SK-N-SH treated with all-trans-retinoic acid at 6 μM for 48 hours (cell line): ENCODE results near the gene PRKCB.

ENCODE experiments used
- ATAC-seq: fragments of 200-7000 bp; cut with Tn5 transposase; 3 replicates; pipeline ENCODE4 v1.9.1; 2020; ENCODE audit warnings: mild to moderate bottlenecking, moderate library complexity
- BACH2 ChIP-seq: fragments of 250-450 bp; sonication (Bioruptor Pico); IDR thresholded peaks from 2 replicates; pipeline ENCODE4 v1.9.0; 2021; ENCODE audit warnings: mild to moderate bottlenecking, borderline replicate concordance
- CREB5 ChIP-seq: fragments of 250-450 bp; sonication (Bioruptor Pico); IDR thresholded peaks from 2 replicates; pipeline ENCODE4 v1.5.1; 2020; ENCODE audit warnings: low read depth, mild to moderate bottlenecking, moderate library complexity
- CSRNP3 ChIP-seq: fragments of 250-450 bp; sonication (Bioruptor Pico); IDR thresholded peaks from 2 replicates; pipeline ENCODE4 v1.5.1; 2021; ENCODE audit warnings: mild to moderate bottlenecking, moderate library complexity
- ESRRG ChIP-seq: fragments of 250-450 bp; sonication (Bioruptor Pico); IDR thresholded peaks from 2 replicates; pipeline ENCODE4 v1.6.1; 2021; ENCODE audit warnings: mild to moderate bottlenecking
- GLIS3 ChIP-seq: fragments of 250-450 bp; sonication (Bioruptor Pico); IDR thresholded peaks from 2 replicates; pipeline ENCODE4 v1.5.0; 2020; ENCODE audit warnings: mild to moderate bottlenecking, moderate library complexity
- ISL1 ChIP-seq: fragments of 250-450 bp; sonication (Bioruptor Pico); IDR thresholded peaks from 2 replicates; pipeline ENCODE4 v2.1.2; 2022; ENCODE audit warnings: mild to moderate bottlenecking, moderate library complexity
- OSR1 ChIP-seq: fragments of 250-450 bp; sonication (Bioruptor Pico); IDR thresholded peaks from 2 replicates; pipeline ENCODE4 v1.8.0; 2022; ENCODE audit warnings: moderate library complexity, mild to moderate bottlenecking, inconsistent platforms
- PATZ1 ChIP-seq: fragments of 250-450 bp; sonication (Bioruptor Pico); IDR thresholded peaks from 2 replicates; pipeline ENCODE4 v1.8.0; 2020; ENCODE audit warnings: mild to moderate bottlenecking, moderate library complexity, borderline replicate concordance
- POU6F1 ChIP-seq: fragments of 250-450 bp; sonication (Bioruptor Pico); IDR thresholded peaks from 2 replicates; pipeline ENCODE4 v1.8.0; 2021; ENCODE audit warnings: low read depth, mild to moderate bottlenecking, moderate library complexity, borderline replicate concordance
- RARB ChIP-seq: fragments of 250-450 bp; sonication (Bioruptor Pico); IDR thresholded peaks from 2 replicates; pipeline ENCODE4 v1.8.0; 2021; ENCODE audit warnings: mild to moderate bottlenecking, moderate library complexity
- SNAI2 ChIP-seq: fragments of 250-450 bp; sonication (Bioruptor Pico); IDR thresholded peaks from 2 replicates; pipeline ENCODE4 v1.5.0; 2020; ENCODE audit warnings: mild to moderate bottlenecking, moderate library complexity
- TCF4 ChIP-seq: fragments of 250-450 bp; sonication (Bioruptor Pico); IDR thresholded peaks from 2 replicates; pipeline ENCODE4 v1.8.0; 2021; ENCODE audit warnings: mild to moderate bottlenecking, moderate library complexity, borderline replicate concordance
- TOX ChIP-seq: fragments of 250-450 bp; sonication (Bioruptor Pico); IDR thresholded peaks from 2 replicates; pipeline ENCODE4 v1.8.0; 2021; ENCODE audit warnings: mild to moderate bottlenecking, moderate library complexity, borderline replicate concordance
- TSHZ2 ChIP-seq: fragments of 250-450 bp; sonication (Bioruptor Pico); IDR thresholded peaks from 2 replicates; pipeline ENCODE4 v1.5.0; 2020; ENCODE audit warnings: mild to moderate bottlenecking, moderate library complexity
- ZC3H10 ChIP-seq: fragments of 250-450 bp; sonication (Bioruptor Pico); IDR thresholded peaks from 2 replicates; pipeline ENCODE4 v1.5.1; 2021; ENCODE audit warnings: mild to moderate bottlenecking, moderate library complexity
- ZFP3 ChIP-seq: fragments of 250-450 bp; sonication (Bioruptor Pico); IDR thresholded peaks from 2 replicates; pipeline ENCODE4 v1.5.0; 2020; ENCODE audit warnings: mild to moderate bottlenecking, moderate library complexity
- ZFP30 ChIP-seq: fragments of 450-650 bp; formaldehyde crosslinking; IDR thresholded peaks from 2 replicates; pipeline ENCODE4 v1.5.0; 2022; ENCODE audit warnings: mild to moderate bottlenecking, moderate library complexity
- ZNF70 ChIP-seq: fragments of 450-650 bp; formaldehyde crosslinking; IDR thresholded peaks from 2 replicates; pipeline ENCODE4 v1.5.0; 2020; ENCODE audit warnings: mild to moderate bottlenecking, moderate library complexity
- ZNF8 ChIP-seq: fragments of 450-650 bp; formaldehyde crosslinking; IDR thresholded peaks from 2 replicates; pipeline ENCODE4 v1.5.0; 2020; ENCODE audit warnings: mild to moderate bottlenecking, moderate library complexity

Gene PRKCB

GRCh38 chr16:23893986-23894385, 58.2 kb downstream of the PRKCB start (continued):
- no peak for TF ChIP-seq TSHZ2
- TF ChIP-seq ISL1 (CRISPR knock-in tag) = no peak

- no peak for ATAC-seq
- TF ChIP-seq ZFP30 (CRISPR knock-in tag) (no peak), ZFP3 (CRISPR knock-in tag) (no peak), ISL1 (CRISPR knock-in tag) (no peak), ESRRG (CRISPR knock-in tag) (no peak), ZNF70 (no peak), GLIS3 (CRISPR knock-in tag) (no peak), ZC3H10 (CRISPR knock-in tag) (no peak), RARB (CRISPR knock-in tag) (no peak), SNAI2 (CRISPR knock-in tag) (no peak), TCF4 (CRISPR knock-in tag) (no peak), TOX (no peak), ZNF8 (CRISPR knock-in tag) (no peak), CREB5 (no peak), TSHZ2 (no peak)
- TF ChIP-seq, all 23 proteins: peak for 0
Measured at GRCh38 chr16:23895052-23895451, 59.3 kb downstream of the PRKCB start.

GRCh38 chr16:23896832-23897821, 61.3 kb downstream of the PRKCB start:
- ATAC-seq = no peak
- TF ChIP-seq OSR1 (CRISPR knock-in tag) = no peak
- no peak for TF ChIP-seq SNAI2 (CRISPR knock-in tag)

- ATAC-seq = no peak
- TF ChIP-seq ZFP30 (CRISPR knock-in tag) (no peak), PATZ1 (CRISPR knock-in tag) (no peak), ESRRG (CRISPR knock-in tag) (no peak), SNAI2 (CRISPR knock-in tag) (no peak), TSHZ2 (no peak), POU6F1 (CRISPR knock-in tag) (no peak), CSRNP3 (no peak), BACH2 (CRISPR knock-in tag) (no peak), ISL1 (CRISPR knock-in tag) (no peak)
Measured at GRCh38 chr16:23898682-23899430, 63.1 kb downstream of the PRKCB start.
